GM12878 (cell line): ENCODE results near the gene ZNF335. TPM values are rescaled to one million over a fixed set of nuclear protein-coding genes. Genes with fewer than 3 reads are reported as not detected.

Experiments
- BACH1 ChIP-seq: fragments of 450-650 bp; IDR thresholded peaks from 2 replicates; pipeline ENCODE4 v1.6.1; 2017; ENCODE audit warnings: mild to moderate bottlenecking, borderline replicate concordance
- CHD2 ChIP-seq: IDR thresholded peaks from 2 replicates; pipeline ENCODE4 v1.6.1; 2011; ENCODE audit warnings: low read depth, low read length, improper control_type of control experiment, borderline replicate concordance
- CREM ChIP-seq: IDR thresholded peaks from 2 replicates; pipeline ENCODE4 v1.6.1; 2014; ENCODE audit warnings: antibody characterized with exemption, low read depth
- E4F1 ChIP-seq: fragments of 450-650 bp; IDR thresholded peaks from 2 replicates; pipeline ENCODE4 v1.6.1; 2018; ENCODE audit warnings: borderline replicate concordance, mild to moderate bottlenecking; ENCODE audit not compliant: partially characterized antibody
- GATAD2B ChIP-seq: fragments of 450-650 bp; conservative IDR thresholded peaks from 2 replicates; pipeline ENCODE4 v1.6.1; 2017; ENCODE audit warnings: low read depth, mild to moderate bottlenecking, moderate library complexity
- HCFC1 ChIP-seq: fragments of 150-350 bp; IDR thresholded peaks from 2 replicates; pipeline ENCODE4 v1.6.1; 2014; ENCODE audit warnings: low read length
- HDAC2 ChIP-seq: fragments of 200-600 bp; sonication (generic); IDR thresholded peaks from 2 replicates; pipeline ENCODE4 v1.6.1; 2017
- HSF1 ChIP-seq: fragments of 150-350 bp; IDR thresholded peaks from 2 replicates; pipeline ENCODE4 v1.6.1; 2014; ENCODE audit warnings: mild to moderate bottlenecking, low read depth, low read length
- JUNB ChIP-seq: IDR thresholded peaks from 2 replicates; pipeline ENCODE4 v1.6.1; 2016; ENCODE audit warnings: antibody characterized with exemption, mild to moderate bottlenecking
- MEF2A ChIP-seq: IDR thresholded peaks from 2 replicates; pipeline ENCODE4 v1.6.1; 2011; ENCODE audit warnings: low read depth, mild to moderate bottlenecking, low read length, moderate library complexity; ENCODE audit not compliant: insufficient read depth
- MEF2B ChIP-seq: fragments of 450-650 bp; IDR thresholded peaks from 2 replicates; pipeline ENCODE4 v1.6.1; 2018; ENCODE audit warnings: mild to moderate bottlenecking, moderate library complexity; ENCODE audit not compliant: partially characterized antibody, poor library complexity, severe bottlenecking
- MTA2 ChIP-seq: fragments of 450-650 bp; IDR thresholded peaks from 2 replicates; pipeline ENCODE4 v1.6.1; 2016; ENCODE audit warnings: low read depth, mild to moderate bottlenecking, moderate library complexity
- NR2C2 ChIP-seq: IDR thresholded peaks from 2 replicates; pipeline ENCODE4 v1.6.1; 2011; ENCODE audit warnings: borderline replicate concordance, low read depth; ENCODE audit not compliant: control insufficient read depth, insufficient read length
- NRF1 ChIP-seq: conservative IDR thresholded peaks from 2 replicates; pipeline ENCODE4 v1.6.1; 2011; ENCODE audit warnings: mild to moderate bottlenecking, low read depth, low read length, improper control_type of control experiment
- PAX8 ChIP-seq: fragments of 450-650 bp; IDR thresholded peaks from 2 replicates; pipeline ENCODE4 v1.6.1; 2017; ENCODE audit warnings: mild to moderate bottlenecking, moderate library complexity
- RAD51 ChIP-seq: fragments of 450-650 bp; IDR thresholded peaks from 2 replicates; pipeline ENCODE4 v1.6.1; 2016; ENCODE audit warnings: moderate library complexity, mild to moderate bottlenecking, inconsistent platforms
- RCOR1 ChIP-seq: conservative IDR thresholded peaks from 2 replicates; pipeline ENCODE4 v1.6.1; 2012; ENCODE audit warnings: low read depth, low read length, improper control_type of control experiment
- RELA ChIP-seq: fragments of 450-650 bp; IDR thresholded peaks from 2 replicates; pipeline ENCODE4 v1.8.0; 2014; ENCODE audit warnings: borderline replicate concordance; ENCODE audit not compliant: partially characterized antibody
- SIN3A ChIP-seq: IDR thresholded peaks from 2 replicates; pipeline ENCODE4 v1.6.1; 2012; ENCODE audit warnings: low read depth, low read length, improper control_type of control experiment
- TARDBP ChIP-seq: IDR thresholded peaks from 2 replicates; pipeline ENCODE4 v1.6.1; 2016; ENCODE audit warnings: borderline replicate concordance
- TCF12 ChIP-seq: IDR thresholded peaks from 2 replicates; pipeline ENCODE4 v1.6.1; 2011; ENCODE audit warnings: low read depth, mild to moderate bottlenecking, low read length
- TCF3 ChIP-seq: IDR thresholded peaks from 2 replicates; pipeline ENCODE4 v1.6.1; 2012; ENCODE audit warnings: low read depth, mild to moderate bottlenecking, low read length, borderline replicate concordance; ENCODE audit not compliant: insufficient read depth
- WRNIP1 ChIP-seq: IDR thresholded peaks from 2 replicates; pipeline ENCODE4 v1.6.1; 2011; ENCODE audit warnings: low read depth, low read length, improper control_type of control experiment, borderline replicate concordance
- ZBTB11 ChIP-seq: fragments of 450-650 bp; formaldehyde crosslinking; IDR thresholded peaks from 2 replicates; pipeline ENCODE4 v1.5.0; 2022; ENCODE audit warnings: mild to moderate bottlenecking, missing genetic modification characterization
- polyA plus RNA-seq, 11 experiments: library from polyadenylated mRNA; depleted of rRNA in 4 of 11; unstranded in 6 of 11; stranded (reverse) in 5 of 11; fragments of >200 nt; fragmentation: Nextera tagmentation in 4 of 11; fragmentation: Illumina TruSeq in 1 of 11; extraction: Ambion mirVana in 4 of 11; extraction: Trizol in 1 of 11; gene quantifications; 1 replicate in 1 of 11; 2 replicates in 10 of 11; pipeline versions ENCODE4 v1.2.1 to v1.2.3, GENCODE V29; 2011 to 2016; ENCODE audit warnings: inconsistent platforms in 2 of 11, missing spikeins in 2 of 11, low read depth in 1 of 11
- total RNA-seq, 4 experiments: library from RNA; depleted of rRNA in 3 of 4; stranded (reverse); fragments of >200 nt in 3 of 4; fragmentation: Illumina TruSeq in 1 of 4; extraction: Trizol in 1 of 4; gene quantifications; 2 replicates each; pipeline versions ENCODE4 v1.2.1 to v1.2.3, GENCODE V29; 2013 to 2021

ZNF335 gene
- total and polyA plus RNA-seq, 10 of the 15 experiments (the other 5 are each of a cell fraction or from before 2014, with no cell fraction given) = 0.74 to 30.1 (median 14.5) TPM

GRCh38 chr20:45934586-45935415 is 37.2 kb downstream of the ZNF335 start, which contains the start of gene PCIF1 (continued):
- TF ChIP-seq RCOR1 (0 out of 2 replicates have a peak, but pooled peaks have one; percentile 8), HDAC2 (no peak), MTA2 (no peak), NRF1 (peak; percentile 87), E4F1 (no peak), CREM (no peak), WRNIP1 (no peak), TCF12 (peak; percentile 43; the same call in 1 of the 2 replicates), MEF2A (0 out of 2 replicates have a peak, but pooled peaks have one; percentile 39), RAD51 (peak; percentile 92), TARDBP (0 out of 2 replicates have a peak, but pooled peaks have one; percentile 43), NR2C2 (no peak), SIN3A (0 out of 2 replicates have a peak, but pooled peaks have one; percentile 41), HSF1 (no peak), PAX8 (no peak), JUNB (no peak), CHD2 (peak; percentile 81), ZBTB11 (CRISPR knock-in tag) (no peak), BACH1 (peak; percentile 89), RELA (peak; percentile 96), TCF3 (no peak), MEF2B (peak; percentile 56), HCFC1 (peak; percentile 95), GATAD2B (peak; percentile 87; the same call in 1 of the 2 replicates)
